KMS-11 (cell line): Measurements from ENCODE around the gene MYH9.

Experiments
- H2AFZ ChIP-seq: fragments of 200-600 bp; sonication (generic); 2 replicates; pipeline ENCODE4 v1.6.1; 2016; ENCODE audit warnings: antibody characterized with exemption, mixed run types, low read depth
- H3K27ac ChIP-seq: fragments of 200-600 bp; sonication (generic); 2 replicates; pipeline ENCODE4 v1.6.1; 2016; ENCODE audit warnings: mild to moderate bottlenecking, mixed run types
- H3K27me3 ChIP-seq: fragments of 200-600 bp; sonication (generic); 2 replicates; pipeline ENCODE4 v1.6.1; 2017; ENCODE audit warnings: mild to moderate bottlenecking, low read depth, mixed run types, moderate library complexity; ENCODE audit not compliant: insufficient read depth
- H3K36me3 ChIP-seq: fragments of 200-600 bp; sonication (generic); 2 replicates; pipeline ENCODE4 v1.6.1; 2017; ENCODE audit warnings: mild to moderate bottlenecking, mixed run types; ENCODE audit not compliant: insufficient read depth
- H3K4me1 ChIP-seq: fragments of 200-600 bp; sonication (generic); 2 replicates; pipeline ENCODE4 v1.6.1; 2016; ENCODE audit warnings: mild to moderate bottlenecking, low read depth, mixed run types; ENCODE audit not compliant: poor library complexity, severe bottlenecking
- H3K4me2 ChIP-seq: fragments of 200-600 bp; sonication (generic); 2 replicates; pipeline ENCODE4 v1.7.0; 2016; ENCODE audit warnings: mild to moderate bottlenecking, mixed run types
- H3K4me3 ChIP-seq: fragments of 200-600 bp; sonication (generic); IDR thresholded peaks from 2 replicates; pipeline ENCODE4 v1.6.1; 2017; ENCODE audit warnings: low read depth, low read length, mixed read lengths; ENCODE audit not compliant: insufficient read depth
- H3K79me2 ChIP-seq: fragments of 200-600 bp; sonication (generic); 2 replicates; pipeline ENCODE4 v1.6.1; 2016; ENCODE audit warnings: low read depth, mixed run types; ENCODE audit not compliant: insufficient read depth
- H3K9ac ChIP-seq: fragments of 200-600 bp; sonication (generic); 2 replicates; pipeline ENCODE4 v1.6.1; 2016; ENCODE audit warnings: mild to moderate bottlenecking, mixed run types
- H4K20me1 ChIP-seq: fragments of 200-600 bp; sonication (generic); 2 replicates; pipeline ENCODE4 v1.6.1; 2016; ENCODE audit warnings: mild to moderate bottlenecking, mixed run types; ENCODE audit not compliant: insufficient read depth
- CTCF ChIP-seq: fragments of 200-600 bp; sonication (generic); conservative IDR thresholded peaks from 2 replicates; pipeline ENCODE4 v1.6.1; 2017; ENCODE audit warnings: low read depth, mild to moderate bottlenecking, antibody characterized with exemption, low read length, moderate library complexity, mixed read lengths

Gene MYH9

DNA sequence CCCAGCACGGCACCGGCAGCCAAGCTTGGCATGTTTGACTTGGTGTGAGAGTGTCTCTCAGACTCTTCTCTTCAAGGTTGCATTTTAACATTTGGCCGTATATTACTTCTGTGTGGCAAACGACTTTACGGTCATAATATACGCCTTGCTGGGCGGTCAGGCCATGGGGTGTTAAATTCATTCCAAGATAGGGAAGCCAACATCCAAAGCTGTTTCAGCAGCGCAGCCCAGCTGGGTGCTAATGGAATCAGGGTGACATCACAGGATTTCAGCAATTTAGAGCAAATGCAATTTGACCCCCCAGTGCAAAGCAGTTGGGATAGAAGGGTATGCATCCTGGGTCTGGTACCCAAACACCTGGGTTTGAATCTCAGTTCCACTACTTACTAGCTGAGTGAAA, 16.7 kb upstream of the MYH9 start:
- H3K27ac ChIP-seq = peak overlapping the region; percentile 91; the same call in 1 of the 2 replicates
- no peaks in the 10 kb centered on the region for H3K27me3 ChIP-seq

GRCh38 chr22:36399472-36399778, 11.7 kb upstream of the MYH9 start:
- H3K27me3 ChIP-seq = no peaks in the 10 kb centered on the region
- no peaks in the 10 kb centered on the region for H3K36me3 ChIP-seq
- H3K4me3 ChIP-seq = no peak overlapping the region
- no peak overlapping the region for H2AFZ ChIP-seq
- no peak overlapping the region for H3K4me2 ChIP-seq
- H4K20me1 ChIP-seq = no peaks in the 10 kb centered on the region
- H3K27ac ChIP-seq = no peak overlapping the region
- H3K9ac ChIP-seq = no peak overlapping the region
- no peaks in the 10 kb centered on the region for H3K79me2 ChIP-seq
- peaks cover 52% of the 10 kb centered on the region for H3K4me1 ChIP-seq
- TF ChIP-seq CTCF = no peak

More for the DNA sequence above, 16.7 kb upstream of the MYH9 start:
- Histone ChIP-seq H3K36me3 (no peaks in the 10 kb centered on the region), H3K4me1 (peaks cover 71% of the 10 kb centered on the region), H2AFZ (no peak overlapping the region), H3K4me3 (no peak overlapping the region), H3K9ac (no peak overlapping the region), H4K20me1 (no peaks in the 10 kb centered on the region), H3K79me2 (no peaks in the 10 kb centered on the region), H3K4me2 (peak overlapping the region; percentile 57; the same call in 1 of the 2 replicates)
- no peak for TF ChIP-seq CTCF

- H3K4me3 ChIP-seq = no peak overlapping the region
- H3K36me3 ChIP-seq = no peaks in the 10 kb centered on the region
- no peaks in the 10 kb centered on the region for H4K20me1 ChIP-seq
- no peaks in the 10 kb centered on the region for H3K27me3 ChIP-seq
- H3K27ac ChIP-seq = no peak overlapping the region
- no peak for TF ChIP-seq CTCF
- no peak overlapping the region for H3K9ac ChIP-seq
- H2AFZ ChIP-seq = no peak overlapping the region
- H3K79me2 ChIP-seq = no peaks in the 10 kb centered on the region
- peaks cover 47% of the 10 kb centered on the region for H3K4me1 ChIP-seq
- no peak overlapping the region for H3K4me2 ChIP-seq
Measured at GRCh38 chr22:36398601-36399471, 11.1 kb upstream of the MYH9 start.

DNA sequence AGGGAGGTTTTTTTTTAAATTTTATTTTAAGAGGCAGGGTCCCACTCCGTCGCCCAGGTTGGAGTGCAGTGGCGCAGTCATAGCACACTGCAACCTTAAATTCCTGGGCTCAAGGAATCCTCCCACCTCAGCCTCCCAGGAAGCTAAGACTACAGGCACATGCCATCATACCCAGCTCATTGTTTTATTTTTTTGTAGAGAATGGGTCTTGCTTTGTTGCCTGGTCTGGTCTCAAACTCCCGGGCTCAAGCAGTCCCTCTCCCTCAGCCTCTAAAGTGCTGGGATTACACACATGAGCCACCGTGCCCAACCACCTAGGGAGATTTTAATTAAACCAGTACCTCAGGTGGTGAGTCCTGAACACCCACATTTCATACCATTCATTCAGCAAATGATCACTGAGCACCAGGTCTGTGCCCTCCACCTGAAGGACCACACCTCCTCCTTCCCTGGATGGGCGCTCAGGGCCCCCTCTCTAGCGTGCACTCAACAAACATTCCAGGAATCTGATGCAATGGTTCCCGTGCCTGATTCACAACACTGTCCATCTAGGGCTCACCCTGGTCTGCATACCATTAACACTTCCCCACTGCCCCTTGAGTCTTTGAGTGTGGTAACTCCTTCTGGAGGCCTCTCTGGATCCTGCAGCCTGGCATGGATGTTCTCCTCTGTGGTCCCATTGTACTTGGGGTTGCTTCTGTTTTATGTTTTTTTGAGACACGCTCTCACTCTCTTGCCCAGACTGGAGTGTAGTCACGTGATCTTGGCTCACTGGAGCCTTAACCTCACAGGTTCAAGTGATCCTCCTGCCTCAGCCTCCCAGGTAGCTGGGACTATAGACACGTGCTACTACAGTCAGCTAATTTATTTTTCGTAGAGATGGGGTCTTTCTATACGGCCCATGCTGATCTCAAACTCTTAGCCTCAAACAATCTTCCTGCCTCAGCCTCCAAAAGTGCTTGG, 9.6 kb upstream of the MYH9 start:
- Histone ChIP-seq H3K9ac (no peak overlapping the region), H3K4me1 (peaks cover 39% of the 10 kb centered on the region), H3K27ac (no peak overlapping the region), H3K27me3 (no peaks in the 10 kb centered on the region), H4K20me1 (no peaks in the 10 kb centered on the region), H2AFZ (no peak overlapping the region), H3K79me2 (no peaks in the 10 kb centered on the region), H3K4me2 (no peak overlapping the region), H3K36me3 (no peaks in the 10 kb centered on the region), H3K4me3 (no peak overlapping the region)
- no peak for TF ChIP-seq CTCF
